Renal cortical epithelial cell (primary cell): Measurements from ENCODE around the gene ZNF618. TPM values are rescaled to one million over a fixed set of nuclear protein-coding genes. Genes with fewer than 3 reads are reported as not detected.

Source experiments
- DNase-seq: peaks from one replicate; pipeline ENCODE4 v3.0.0-alpha.2; 2011; ENCODE audit warnings: low read depth
- total RNA-seq: library from RNA; depleted of rRNA; stranded (reverse); fragments of >200 nt; gene quantifications from 2 replicates; pipeline ENCODE4 v1.2.3, GENCODE V29; 2014

Gene ZNF618
- total RNA-seq, 1 donor from 2014 or later: 30.6 TPM

DNA sequence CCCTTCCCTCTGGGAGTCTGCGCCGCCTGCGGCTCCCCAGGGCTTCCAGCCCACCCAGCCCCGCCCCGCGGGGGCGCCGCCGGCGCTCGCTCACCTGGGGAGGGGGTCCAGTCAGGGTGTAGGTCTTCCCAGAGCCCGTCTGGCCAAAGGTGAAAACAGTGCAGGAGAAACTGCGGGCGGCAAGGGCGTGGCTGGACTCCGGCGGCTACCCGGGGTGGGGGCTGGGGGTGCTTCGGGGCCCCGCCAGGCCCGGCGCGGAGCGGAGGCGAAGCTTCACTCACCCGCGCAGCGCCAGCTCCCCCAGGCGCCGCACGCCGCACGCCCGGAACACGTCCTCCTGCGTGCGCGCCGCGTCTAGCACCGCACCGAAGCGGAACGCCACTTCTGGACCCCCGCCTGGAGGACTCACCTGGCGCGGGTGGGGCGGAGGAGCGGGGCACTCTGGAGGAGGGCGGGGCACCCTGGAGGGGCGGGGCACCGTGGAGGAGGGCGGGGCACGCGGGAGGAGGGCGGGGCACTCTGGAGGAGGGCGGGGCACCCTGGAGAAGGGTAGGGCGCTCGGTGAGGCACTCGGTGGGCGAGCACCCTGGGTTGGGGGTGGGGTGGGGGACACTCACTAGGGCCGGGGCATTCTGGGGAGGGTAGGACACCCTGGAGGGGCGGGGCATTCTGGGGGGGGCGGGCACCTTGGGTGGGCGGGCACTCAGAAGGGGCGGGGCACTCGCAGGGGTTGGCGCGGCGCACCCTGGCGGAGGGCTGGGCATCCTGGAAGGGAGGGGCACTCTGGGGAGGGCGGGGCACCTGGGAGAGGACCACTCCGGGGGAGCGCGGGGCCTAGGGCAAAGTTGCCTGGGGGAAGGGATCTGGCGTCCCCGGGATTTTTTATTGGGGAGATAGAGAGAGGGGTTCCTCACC, 222.2 kb downstream of the ZNF618 start:
- peak; percentile 39 for DNase-seq

DNA sequence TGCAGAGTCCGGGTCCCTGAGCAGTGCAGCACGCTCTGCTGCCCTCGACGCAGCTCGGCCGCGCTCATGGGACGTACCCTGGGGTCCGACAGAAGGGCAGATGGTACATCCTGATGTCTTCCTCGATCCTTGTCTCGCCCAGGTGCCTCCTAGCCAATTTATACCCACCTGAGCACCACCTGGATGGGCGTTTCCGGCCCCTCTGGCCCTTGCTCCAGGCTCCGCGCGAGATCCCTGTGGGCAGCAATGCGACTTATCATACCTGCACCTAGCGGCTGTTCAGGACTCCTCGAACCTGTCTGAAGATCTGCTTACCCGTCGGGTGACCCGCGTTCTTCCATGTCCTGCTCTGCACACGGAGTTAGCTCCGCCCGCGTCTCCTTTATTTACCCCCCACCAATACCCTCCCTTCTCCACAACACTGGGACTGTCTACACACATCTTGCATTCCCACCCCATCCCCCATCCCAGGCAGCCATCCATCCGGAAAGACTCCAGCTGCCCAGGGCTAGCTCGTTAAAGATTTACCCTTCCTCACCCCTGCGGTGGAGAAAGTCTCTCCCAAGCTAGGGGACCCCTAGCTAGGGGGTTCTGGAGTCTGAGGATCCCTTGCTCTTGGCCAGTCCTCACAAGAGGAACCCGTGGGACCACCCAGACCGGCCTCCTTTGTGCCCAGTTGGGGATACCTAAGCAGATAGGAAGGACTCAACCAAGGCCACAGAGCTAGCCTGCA, 223.0 kb downstream of the ZNF618 start, which contains the start of gene KIF12:
Gene KIF12 (minus strand): TSS at position 357 of the 733 bp plus-strand sequence. CDS start 16 bp downstream, at position 341.
- DNase-seq: peak; percentile 97

DNA sequence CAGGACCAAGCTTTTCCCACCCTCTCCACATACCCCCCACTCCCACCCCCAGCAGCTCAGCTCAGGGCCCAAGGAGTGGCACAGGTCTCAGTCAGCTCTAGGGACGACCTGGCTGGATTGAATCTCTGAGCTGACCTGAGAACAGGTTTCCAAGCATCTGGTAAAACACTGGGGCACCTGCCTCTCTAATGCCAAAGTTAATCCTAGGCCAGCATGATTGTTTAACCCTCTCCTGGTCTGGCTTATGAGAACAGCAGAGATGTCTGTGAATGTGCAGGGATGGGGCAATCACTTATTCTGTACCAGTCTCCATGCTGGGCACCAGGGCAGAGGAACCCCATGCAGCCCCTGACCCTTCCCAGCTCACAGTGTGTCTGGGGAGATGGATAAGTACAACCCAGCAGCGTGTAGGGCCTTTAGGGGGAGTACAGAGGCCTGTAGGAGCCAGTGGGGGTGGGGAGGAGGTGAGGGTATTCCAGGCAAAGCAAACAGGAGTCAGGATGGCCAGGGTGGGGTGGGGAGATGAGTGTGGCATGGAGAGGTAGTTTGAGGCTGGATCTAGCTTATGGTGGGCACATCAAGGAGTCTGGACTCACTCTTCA, 223.7 kb downstream of the ZNF618 start:
- DNase-seq: no peak

DNA sequence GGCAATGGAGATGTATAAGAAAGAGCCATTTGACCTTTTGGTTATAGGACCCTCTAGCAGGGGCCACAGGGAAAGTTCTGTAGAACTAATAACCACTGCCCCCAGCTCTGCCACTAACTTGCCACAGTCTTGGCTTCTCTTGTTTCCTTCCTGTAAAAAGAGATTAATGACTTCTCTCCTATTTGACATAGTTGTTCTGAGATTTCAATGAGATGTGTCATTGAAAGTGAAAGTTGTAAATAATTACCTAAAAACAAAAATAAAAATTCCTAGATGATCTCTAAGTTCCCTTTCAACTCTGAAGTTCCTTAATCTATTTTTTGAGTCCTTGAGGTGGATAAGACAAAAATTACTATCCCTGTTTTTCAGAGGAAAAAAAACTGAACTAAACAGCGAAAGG, 224.4 kb downstream of the ZNF618 start:
- DNase-seq: peak; percentile 88

DNA sequence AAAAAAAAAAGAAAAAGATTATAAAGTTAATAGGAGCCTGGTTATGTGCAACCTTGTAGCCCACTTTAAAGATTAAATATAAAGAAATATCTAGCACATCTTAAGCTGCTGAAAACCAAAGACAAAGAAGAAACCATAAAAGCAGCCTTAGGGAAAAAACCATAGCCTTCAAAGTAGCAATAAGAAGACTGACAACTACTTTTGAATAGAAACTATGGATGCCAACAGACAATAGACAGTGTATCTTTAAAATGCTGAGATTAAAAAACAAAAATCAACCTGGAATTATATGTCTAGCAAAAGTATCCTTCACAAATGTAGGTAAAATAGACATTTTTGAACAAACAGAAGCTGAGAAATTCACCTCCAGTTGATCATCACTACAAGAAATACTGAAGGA, 226.4 kb downstream of the ZNF618 start:
- DNase-seq: peak; percentile 47

DNA sequence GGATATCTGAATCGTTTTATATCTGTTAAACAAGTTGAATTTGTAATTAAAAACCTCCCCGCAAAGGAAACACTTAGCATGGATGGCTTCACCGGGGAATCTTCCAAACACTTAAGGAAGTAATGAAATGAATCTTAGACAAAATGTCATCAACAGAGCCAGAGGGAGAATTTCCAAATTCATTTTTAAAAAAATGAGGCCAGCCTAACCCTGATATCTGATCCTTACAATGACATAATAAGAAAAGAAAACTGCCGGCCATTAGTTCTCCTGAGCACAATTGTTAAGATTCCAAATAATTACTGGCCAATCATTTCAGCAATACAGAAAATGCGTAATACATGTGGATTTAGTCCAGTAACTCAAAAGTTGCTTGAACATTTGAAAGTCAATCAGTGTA, 229.1 kb downstream of the ZNF618 start:
- DNase-seq: no peak

Other genes starting within 250 kb of the ZNF618 start
- 3.1 and 9.4 TPM in 2 replicates for gene AMBP, start 202.0 kb downstream of the ZNF618 start, total RNA-seq
- gene KIF12, start 223.0 kb downstream of the ZNF618 start, total RNA-seq: 12.3 and 40.1 TPM in 2 replicates